Type B pancreatic cell (in vitro differentiated cells): ENCODE data around the gene ZNF674. TPM values are rescaled to one million over a fixed set of nuclear protein-coding genes. Genes with fewer than 3 reads are reported as not detected.

Source experiments
- DNase-seq: peaks from one replicate; pipeline ENCODE4 v3.0.0; 2021; ENCODE audit warnings: mixed read lengths; ENCODE audit not compliant: unreplicated experiment; ENCODE audit errors: extremely low spot score
- H3K27ac Mint-ChIP-seq: 2 replicates; pipeline ENCODE4 v1.8.0; 2021; ENCODE audit warnings: mild to moderate bottlenecking, mixed read lengths
- H3K27me3 Mint-ChIP-seq: 2 replicates; pipeline ENCODE4 v1.8.0; 2021; ENCODE audit warnings: mixed read lengths
- H3K36me3 Mint-ChIP-seq: 2 replicates; pipeline ENCODE4 v1.8.0; 2021; ENCODE audit warnings: mixed read lengths
- H3K4me1 Mint-ChIP-seq: one replicate; pipeline ENCODE4 v1.8.0; 2021; ENCODE audit warnings: mixed read lengths; ENCODE audit not compliant: unreplicated experiment
- H3K4me3 Mint-ChIP-seq: 2 replicates; pipeline ENCODE4 v1.8.0; 2021; ENCODE audit warnings: mild to moderate bottlenecking, mixed read lengths
- H3K9me3 Mint-ChIP-seq: 2 replicates; pipeline ENCODE4 v1.8.0; 2021; ENCODE audit warnings: mixed read lengths
- total RNA-seq: library from RNA; stranded (reverse); gene quantifications from 2 replicates; pipeline ENCODE4 v1.2.1, GENCODE V29; 2021; ENCODE audit warnings: low replicate concordance
- TF ChIP-seq, protein P1 (sequence below): fragments of 200-600 bp; sonication (generic); conservative IDR thresholded peaks from 2 replicates; pipeline ENCODE4 v1.5.0; 2021; ENCODE audit warnings: antibody characterized with exemption, mild to moderate bottlenecking

Gene ZNF674
- total RNA-seq, 1 donor from 2014 or later, result 3.5 TPM

DNA sequence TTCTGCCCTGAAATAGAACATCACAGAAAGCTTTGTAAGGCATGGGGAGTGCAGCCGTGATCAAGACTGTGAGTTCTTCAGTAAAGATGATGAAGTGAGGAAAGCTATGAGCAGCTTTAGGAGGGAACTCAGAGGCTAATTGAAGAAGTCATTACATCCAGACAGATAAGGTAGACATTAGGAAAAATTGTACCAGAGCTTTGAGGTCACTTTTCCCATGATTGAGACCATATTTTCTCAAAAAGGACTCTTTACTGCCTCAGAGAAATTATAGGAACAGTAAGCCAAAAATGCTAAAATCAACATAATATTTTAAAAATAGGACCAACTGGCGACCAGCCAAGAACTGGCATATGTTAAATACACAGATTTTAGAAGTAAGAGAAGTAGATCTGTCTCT lies 39.5 kb upstream of the ZNF674 start:
- no peaks in the 10 kb centered on the region for H3K9me3 Mint-ChIP-seq
- no peak overlapping the region for H3K27ac Mint-ChIP-seq
- H3K4me3 Mint-ChIP-seq, result no peak overlapping the region
- no peak for DNase-seq
- no peaks in the 10 kb centered on the region for H3K27me3 Mint-ChIP-seq
- H3K36me3 Mint-ChIP-seq, result no peaks in the 10 kb centered on the region
- TF ChIP-seq, protein P1, sequence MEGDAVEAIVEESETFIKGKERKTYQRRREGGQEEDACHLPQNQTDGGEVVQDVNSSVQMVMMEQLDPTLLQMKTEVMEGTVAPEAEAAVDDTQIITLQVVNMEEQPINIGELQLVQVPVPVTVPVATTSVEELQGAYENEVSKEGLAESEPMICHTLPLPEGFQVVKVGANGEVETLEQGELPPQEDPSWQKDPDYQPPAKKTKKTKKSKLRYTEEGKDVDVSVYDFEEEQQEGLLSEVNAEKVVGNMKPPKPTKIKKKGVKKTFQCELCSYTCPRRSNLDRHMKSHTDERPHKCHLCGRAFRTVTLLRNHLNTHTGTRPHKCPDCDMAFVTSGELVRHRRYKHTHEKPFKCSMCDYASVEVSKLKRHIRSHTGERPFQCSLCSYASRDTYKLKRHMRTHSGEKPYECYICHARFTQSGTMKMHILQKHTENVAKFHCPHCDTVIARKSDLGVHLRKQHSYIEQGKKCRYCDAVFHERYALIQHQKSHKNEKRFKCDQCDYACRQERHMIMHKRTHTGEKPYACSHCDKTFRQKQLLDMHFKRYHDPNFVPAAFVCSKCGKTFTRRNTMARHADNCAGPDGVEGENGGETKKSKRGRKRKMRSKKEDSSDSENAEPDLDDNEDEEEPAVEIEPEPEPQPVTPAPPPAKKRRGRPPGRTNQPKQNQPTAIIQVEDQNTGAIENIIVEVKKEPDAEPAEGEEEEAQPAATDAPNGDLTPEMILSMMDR, result no peak
- peaks cover 23% of the 10 kb centered on the region for H3K4me1 Mint-ChIP-seq

DNA sequence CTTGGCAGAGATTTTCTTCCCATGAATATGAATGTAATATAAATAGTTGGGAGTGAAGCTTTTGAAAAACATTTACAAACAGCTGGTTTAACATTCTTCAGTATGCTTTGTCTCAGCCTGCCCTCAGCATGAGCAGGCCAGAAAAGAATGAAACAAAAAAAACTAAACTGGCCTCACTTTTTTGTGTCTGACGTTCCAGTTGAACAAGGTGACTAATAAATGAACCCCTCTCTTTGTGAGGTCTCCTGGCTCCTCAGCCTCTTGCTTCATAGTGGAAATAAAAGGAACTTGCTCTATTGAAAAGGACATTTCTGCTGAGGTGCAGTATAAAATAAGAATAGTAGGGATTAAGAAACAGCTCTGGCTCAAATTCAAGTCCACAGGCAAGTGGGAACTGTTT lies 37.7 kb upstream of the ZNF674 start:
- Mint-ChIP-seq H3K4me1 (peaks cover 17% of the 10 kb centered on the region), H3K27me3 (no peaks in the 10 kb centered on the region), H3K36me3 (no peaks in the 10 kb centered on the region), H3K4me3 (no peak overlapping the region), H3K9me3 (no peaks in the 10 kb centered on the region), H3K27ac (no peak overlapping the region)
- no peak for DNase-seq
- TF ChIP-seq, protein P1, result no peak

DNA sequence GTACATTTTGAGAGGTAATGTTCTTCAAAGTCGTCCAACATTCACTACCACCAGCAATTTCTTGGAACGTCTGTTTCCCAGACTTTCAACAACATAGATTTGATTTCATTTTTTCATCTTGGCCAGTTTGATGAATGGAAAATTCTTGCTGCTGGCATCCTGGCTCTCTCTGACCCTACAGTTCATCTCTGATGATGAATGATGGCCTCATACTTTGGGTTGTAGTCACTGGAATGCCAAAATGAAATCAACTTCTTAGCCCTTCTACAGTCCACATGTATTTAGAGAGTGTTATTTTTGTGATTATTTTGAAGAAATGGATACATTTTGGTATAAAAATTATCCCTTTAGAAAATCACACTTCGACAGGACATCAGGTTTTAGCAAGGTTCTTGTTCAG lies 37.1 kb upstream of the ZNF674 start:
- peaks cover 14% of the 10 kb centered on the region for H3K4me1 Mint-ChIP-seq

DNA sequence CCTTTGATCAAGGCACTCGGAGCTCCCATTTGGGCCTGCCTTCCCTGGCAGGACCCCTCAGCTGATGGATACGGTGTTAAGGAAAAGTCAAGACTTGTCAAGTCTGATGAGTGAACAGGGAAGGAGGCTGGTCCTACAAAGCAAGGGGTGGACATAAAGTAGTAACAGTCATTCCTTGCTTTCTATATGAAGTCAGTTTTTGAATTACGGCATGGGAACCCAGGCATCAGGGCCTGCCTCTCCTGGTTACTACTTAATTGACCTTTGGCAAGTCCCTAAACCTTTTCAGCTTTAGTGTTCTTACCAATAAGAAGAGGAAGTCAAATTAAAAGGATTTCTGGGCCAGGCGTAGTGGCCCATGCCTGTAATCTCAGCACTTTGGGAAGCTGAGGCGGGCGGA lies 35.4 kb upstream of the ZNF674 start:
- H3K27me3 Mint-ChIP-seq, result peaks cover 14% of the 10 kb centered on the region
- TF ChIP-seq, protein P1, result no peak
- H3K4me1 Mint-ChIP-seq, result peaks cover 23% of the 10 kb centered on the region
- no peaks in the 10 kb centered on the region for H3K36me3 Mint-ChIP-seq
- no peak overlapping the region for H3K4me3 Mint-ChIP-seq
- H3K9me3 Mint-ChIP-seq, result no peaks in the 10 kb centered on the region
- no peak for DNase-seq
- H3K27ac Mint-ChIP-seq, result no peak overlapping the region

More for the DNA sequence above, 37.1 kb upstream of the ZNF674 start:
- Mint-ChIP-seq H3K27me3 (peaks cover 1% of the 10 kb centered on the region), H3K36me3 (no peaks in the 10 kb centered on the region), H3K9me3 (no peaks in the 10 kb centered on the region), H3K27ac (no peak overlapping the region), H3K4me3 (no peak overlapping the region)
- no peak for DNase-seq
- TF ChIP-seq, protein P1, result no peak

DNA sequence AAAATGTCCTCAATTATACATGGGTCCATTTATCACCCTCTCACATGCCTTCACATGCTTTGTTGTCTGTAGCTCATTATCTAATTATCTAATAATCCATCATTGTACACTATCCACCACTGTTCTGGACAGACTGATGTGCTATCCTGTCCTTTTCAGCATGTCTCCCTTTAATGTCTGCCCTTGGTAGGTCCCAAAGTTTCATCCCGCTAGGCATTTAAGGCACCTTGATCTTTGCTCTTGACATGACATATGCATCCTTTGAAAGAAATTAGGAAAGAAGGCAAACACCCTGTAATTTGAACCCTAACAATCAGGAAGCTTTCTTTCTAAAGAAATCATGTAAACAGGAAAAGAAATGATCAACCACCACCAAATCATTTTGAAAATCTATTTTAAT lies 34.0 kb upstream of the ZNF674 start:
- H3K4me1 Mint-ChIP-seq, result peaks cover 18% of the 10 kb centered on the region
- TF ChIP-seq, protein P1, result no peak
- no peak overlapping the region for H3K4me3 Mint-ChIP-seq
- no peak overlapping the region for H3K27ac Mint-ChIP-seq
- no peaks in the 10 kb centered on the region for H3K9me3 Mint-ChIP-seq
- no peaks in the 10 kb centered on the region for H3K36me3 Mint-ChIP-seq
- H3K27me3 Mint-ChIP-seq, result peaks cover 17% of the 10 kb centered on the region
- DNase-seq, result no peak
